HG03460 (cell line): ENCODE data around the gene C5orf58.
A peak's percentile ranks its signal among the peaks of the same experiment; 100 is the strongest.

ENCODE experiments used
- ATAC-seq: cut with Tn5 transposase; IDR thresholded peaks from one replicate; pipeline ENCODE4 v1.9.1; 2021; ENCODE audit not compliant: unreplicated experiment

The C5orf58 gene

DNA sequence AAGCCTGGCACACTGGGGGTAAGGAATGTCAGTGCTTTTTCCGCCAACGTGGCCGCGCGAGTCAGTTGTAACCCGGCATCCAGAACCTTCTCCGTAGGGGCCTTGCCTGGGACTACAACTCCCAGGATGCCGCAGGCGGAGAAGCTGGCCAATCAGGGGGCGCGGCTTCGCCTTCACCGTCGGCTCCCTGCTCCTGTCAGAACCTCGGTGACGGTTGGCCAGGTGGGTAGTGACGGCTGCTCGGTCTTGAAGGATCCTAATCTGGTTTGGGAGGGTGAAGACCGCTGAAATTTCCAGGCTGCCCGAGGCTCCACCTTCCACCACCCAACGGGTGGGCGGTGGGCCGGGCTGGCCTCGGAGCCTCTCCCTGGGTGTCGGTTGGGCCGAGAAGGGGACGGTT is at the start of gene C5orf58:
Gene C5orf58 (plus strand): TSS at position 200 of the 400 bp plus-strand sequence. CDS start 1,992 bp downstream, outside the sequence.
- no peak for ATAC-seq

DNA sequence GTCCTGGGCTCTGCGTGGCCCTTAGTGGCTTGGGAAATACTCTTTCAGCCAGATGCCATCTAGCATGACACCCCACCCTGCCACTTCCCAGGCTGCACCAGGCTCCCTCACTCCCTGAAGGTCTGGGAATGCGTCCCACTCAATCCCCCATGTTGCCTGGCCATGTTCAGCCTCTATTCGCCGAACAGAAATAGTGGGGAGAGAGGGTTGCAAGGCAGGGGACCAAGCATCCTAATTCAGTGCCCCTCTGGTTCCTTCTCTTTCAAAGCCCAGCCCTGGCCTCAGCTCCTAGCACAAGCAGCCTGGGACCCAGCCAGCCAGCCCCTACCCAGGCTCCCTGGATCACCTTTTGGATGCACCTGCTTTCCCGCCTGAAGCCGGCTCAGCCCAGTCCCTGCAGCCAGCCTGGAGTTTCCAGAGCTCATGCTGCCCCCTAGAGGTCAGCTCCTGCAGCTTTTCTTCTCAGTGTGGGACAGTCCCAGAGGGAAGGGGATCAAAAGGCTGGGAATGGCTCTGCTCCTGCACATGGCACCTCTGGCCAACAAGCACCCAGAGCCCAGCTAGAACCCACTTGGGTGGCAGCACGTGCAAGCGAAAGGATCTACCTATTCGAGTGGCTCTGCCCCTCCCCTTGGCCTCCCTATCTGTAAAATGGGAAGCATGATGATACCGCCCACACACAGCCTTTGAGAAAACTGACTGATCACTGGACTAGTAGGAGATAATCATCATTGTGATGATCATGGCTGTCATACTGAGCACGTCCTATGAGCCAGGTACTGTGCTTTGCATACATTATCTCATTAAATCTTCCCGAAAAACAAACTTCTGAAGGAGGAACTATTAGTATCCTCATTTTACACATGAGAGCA is 48.7 kb upstream of the C5orf58 start:
- ATAC-seq = peak; percentile 67

DNA sequence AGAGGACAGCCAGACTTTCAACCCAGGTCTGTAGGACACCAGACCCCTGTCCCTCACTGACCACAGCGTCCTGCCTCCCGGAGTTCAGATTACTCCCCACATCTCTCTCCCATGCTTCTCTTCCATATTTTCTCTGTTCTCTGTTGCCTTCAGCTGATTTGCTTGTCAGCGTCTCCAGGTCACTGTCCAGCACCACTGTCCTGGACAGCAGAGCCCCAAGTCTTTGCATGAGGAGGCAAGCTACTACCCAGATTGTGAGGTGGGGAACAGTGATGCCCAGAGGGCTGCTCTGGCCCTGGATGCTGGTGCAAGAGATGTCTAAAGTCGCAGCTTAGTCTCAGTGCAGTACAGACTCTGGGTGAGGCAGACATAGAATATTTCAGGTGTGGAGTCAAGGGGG is 48.0 kb upstream of the C5orf58 start:
- ATAC-seq = no peak

DNA sequence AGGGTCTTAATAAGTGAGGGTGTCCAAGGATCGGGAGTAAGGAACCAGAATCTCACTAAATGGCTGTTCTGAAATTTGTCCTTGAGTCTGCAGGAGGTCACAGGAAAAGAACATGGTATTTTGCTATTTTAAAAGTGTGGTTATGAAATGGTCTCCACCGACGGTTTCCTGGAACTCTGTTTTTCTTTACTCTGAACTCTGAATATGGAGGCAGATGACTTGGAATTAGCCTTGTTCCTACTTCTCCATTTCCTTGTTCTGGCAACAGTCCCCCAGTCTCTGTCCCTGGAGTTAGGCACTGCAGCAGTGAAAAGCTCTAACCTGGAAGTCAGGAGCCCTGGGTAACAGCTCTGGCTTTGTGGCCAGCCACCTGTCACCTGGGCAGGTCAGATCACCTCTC is 46.6 kb upstream of the C5orf58 start:
- no peak for ATAC-seq

DNA sequence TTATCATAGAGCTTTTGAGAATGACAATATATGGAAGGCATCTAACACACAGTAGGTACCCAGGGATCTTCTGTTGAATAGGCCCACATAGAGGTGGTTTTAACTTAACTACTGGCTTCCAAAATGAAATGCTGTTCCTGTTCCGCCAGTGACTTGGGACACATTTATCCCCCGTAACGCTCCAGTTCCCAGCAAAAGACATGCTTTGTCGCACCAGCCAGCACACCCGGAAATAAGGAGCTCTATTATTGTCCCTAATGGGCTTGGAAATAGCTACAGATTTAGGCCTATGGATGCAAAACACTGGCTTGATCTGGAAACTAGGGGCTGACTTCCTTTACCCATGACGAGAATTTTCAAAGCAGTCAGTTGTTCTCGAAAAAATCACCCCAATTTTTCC is 45.9 kb upstream of the C5orf58 start:
- ATAC-seq = no peak

DNA sequence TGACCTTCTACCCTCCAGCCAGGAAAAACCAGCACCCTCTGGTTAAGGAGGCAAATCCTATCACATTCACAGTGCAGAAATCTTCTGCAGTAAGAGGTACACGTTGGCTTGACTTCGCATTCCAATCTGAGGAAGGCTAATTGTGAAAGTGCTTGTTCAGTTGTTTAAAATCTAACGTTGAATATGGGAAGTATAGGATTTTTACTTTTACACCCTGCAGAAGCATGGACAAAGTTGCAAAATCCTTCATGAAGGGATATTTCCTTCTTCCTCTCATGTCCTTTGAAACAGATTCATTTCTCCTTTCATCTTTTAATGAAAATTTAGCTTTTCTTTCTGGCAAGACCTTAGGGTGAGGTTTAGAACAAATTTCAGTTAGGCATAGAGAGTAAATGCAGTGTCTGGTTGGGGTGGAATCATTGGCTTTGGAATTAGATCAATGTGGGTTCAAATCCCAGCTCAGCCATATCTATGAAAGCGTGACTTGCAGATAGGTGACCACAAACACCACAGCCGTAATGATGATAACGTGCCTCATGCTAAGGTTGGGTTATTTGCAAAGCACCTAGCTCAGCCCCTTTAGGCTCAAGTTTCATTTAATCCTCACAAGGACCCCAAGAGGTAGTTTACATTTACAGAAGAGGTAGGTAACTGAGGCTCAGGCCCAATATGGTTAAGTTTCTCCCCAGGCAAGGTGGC is 42.2 kb upstream of the C5orf58 start:
- no peak for ATAC-seq

DNA sequence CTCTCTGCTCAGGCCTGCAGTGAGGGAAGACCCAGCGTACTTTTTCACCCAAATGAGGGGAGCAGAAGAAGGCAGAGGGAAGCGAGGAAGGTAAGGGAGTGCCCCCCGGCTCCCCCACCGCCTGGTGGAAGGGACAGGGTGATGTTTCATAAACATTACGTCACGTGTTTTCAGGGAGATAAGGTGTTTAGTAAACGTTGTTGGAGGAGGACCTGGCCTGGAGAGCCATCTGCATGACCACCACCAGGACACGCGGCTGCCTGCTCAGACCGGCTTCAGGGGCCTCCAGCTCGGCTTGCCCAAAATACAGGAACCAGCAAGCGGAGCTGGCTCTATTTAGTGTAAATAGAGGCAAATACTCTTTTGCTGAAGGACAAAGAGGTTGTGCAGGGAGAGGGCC is 40.0 kb upstream of the C5orf58 start:
- no peak for ATAC-seq

GRCh38 chr5:170195961-170196360 is 36.8 kb upstream of the C5orf58 start:
- ATAC-seq = no peak

DNA sequence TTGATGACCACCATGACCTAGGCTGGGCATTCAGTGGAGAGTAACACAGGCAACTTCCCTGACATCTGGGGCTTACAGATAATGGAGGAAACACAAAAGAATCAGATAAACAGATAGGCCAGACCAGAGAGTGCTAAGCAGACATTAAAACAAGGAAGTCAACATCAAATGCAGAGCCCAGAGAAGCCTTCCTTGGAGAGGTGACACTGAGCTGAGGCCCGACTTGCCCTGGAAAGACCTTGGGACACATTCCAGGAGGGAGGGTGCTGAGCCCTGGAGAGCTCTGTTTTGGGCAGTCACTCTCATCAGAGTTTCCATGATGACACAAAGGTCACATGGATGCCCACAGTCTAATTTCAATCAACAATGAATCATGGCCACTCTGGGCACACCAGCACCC is 31.9 kb upstream of the C5orf58 start:
- no peak for ATAC-seq

DNA sequence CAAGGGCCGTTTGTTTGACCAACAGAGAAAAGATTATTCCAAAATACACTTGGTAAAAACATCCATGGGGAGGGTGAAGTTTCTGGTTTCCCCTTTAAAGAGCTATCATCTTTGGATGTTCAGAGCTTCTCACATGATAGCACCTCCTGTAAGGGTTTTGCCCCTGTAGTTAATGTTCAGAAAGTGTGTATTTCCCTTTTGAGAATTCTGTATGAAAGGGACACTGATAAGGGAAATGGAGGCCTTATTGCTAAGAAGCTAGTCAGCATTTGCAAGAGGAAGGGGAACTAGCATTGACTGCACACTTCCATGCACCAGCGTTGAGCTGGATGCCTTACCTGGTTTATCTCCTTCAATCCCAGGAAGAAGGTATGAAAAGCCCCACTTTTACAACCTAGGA is 31.5 kb upstream of the C5orf58 start:
- ATAC-seq = no peak

DNA sequence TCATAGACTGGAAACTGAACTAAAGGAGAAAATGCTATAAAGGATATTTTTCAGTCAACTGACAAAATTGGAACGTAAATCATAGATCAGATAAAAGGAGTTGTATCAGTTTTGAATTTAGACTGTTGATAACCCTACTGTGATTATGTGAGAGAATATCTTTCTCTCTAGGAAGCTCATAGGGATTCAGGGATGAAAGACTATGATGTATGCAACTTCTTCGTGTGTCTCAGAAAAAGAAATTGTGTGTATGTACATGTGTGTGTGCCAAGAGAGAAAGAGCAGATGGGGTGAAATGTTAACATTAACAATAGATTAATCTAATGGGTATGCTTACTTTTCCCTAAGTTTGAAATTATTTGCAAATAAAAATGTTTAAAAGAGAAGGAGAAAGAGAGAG is 30.7 kb upstream of the C5orf58 start:
- no peak for ATAC-seq

DNA sequence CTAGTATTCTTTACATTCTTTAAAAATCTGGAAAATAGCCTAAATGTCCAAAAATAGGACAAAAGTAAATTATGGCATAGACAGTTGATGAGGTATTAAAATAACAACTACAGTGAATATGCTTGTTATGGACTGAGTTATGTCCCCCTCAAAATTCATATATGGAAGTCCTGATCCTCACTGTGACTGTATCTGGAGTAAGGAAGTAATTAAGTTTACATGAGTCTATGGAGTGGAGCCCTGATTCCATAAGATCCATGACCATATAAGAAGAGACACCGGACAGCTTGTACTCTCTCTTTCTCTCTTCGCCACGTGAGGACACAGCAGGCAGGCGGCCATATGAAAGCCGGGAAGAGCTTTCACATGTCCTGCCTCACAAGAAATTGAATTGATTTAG is 28.6 kb upstream of the C5orf58 start:
- no peak for ATAC-seq

DNA sequence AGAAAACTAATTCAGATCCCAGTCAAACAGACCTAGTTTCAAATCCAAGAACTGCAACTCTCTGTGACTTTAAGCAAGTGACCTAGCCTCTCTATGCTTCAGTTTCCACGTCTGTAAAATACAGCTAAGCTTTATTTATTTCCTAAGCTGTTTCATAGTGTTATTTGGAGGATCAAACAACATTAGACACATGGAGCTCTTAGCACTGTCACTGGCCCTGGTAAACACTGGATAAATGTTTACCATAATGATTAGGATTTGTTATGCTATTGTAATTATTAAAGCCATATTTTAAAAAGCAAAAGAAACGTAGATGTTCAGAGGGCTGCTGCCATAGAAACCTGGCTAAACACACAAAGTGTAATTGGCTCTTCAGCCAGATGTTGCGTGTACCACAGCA is 26.6 kb upstream of the C5orf58 start:
- ATAC-seq = no peak

DNA sequence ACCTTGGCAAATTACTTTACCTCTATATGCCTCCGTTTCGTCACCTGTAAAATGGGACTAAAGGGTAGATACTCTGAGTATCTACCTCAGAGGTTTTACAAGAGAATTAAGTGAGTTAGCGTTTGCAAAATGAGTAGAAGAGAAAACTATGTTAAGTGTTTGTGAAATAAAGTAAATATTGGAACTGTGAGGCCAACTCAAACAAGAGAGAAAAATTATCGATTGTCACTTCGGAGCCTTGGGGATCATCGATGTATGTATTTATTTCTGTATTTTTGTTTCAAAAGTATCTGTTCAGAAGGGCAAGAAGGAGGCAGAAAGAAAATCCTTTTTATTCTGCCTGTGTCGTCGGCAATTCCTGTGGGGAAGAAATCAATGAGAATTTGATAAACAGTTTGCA is 25.8 kb upstream of the C5orf58 start:
- ATAC-seq = no peak

- ATAC-seq = no peak
Observed at GRCh38 chr5:170211575-170212334, 21.0 kb upstream of the C5orf58 start.

- ATAC-seq = no peak
Observed at GRCh38 chr5:170216257-170216864, 16.4 kb upstream of the C5orf58 start.

DNA sequence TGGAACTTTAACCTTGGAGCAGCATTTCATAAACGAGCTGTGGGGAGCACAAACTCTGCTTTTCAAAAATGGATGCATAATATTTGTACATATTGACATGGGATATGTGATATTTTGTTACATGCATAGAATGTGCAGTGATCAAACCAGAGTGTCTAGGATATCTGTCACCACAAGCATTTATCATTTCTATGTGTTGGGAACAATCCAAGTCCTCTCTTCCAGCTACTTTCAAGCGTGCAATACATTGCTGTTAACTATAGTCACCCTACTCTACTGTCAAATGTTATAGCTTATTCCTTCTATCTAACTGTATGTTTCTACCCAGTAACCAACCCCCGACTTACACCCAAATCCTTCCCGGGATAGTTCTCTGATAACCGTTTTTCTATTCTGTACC is 15.0 kb upstream of the C5orf58 start:
- ATAC-seq = no peak

DNA sequence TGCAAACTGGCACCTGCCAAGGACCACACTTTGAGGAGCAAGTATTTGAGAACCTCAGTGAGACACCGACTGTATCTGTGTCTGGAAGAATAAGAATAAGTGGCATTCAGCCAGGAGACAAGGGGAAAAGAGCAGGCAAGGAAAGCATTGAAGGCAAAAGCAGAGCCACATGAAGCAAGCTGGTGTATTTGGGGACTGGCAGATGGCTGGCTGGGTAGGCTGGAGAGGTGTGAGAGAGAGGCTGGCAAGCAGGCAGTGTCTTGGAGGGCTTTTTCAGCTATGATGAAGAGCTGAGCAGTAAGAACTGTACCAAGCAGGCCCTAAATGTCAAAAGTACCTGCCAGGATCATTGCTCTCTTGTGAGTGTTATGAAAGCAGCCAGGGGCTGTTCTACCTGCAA is 14.1 kb upstream of the C5orf58 start:
- ATAC-seq = no peak

DNA sequence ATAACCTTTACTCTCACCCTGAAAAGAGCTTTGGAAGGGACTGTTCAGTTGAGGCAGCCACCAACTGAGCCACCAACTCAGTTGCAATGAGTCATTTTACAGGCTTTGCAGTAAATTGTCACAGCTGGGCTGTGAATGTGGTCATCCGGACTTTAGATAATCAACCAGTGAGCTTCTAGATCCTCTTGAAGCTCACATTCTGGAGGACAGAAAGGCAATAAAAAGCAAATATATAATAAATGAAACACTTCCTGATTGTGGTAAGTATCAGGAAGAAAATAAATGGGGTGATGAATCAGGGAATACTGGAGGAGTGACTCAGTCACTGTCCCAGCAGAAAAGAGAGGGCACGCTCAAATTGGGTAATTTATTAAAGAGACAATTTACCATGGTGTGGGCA is 13.2 kb upstream of the C5orf58 start:
- no peak for ATAC-seq

DNA sequence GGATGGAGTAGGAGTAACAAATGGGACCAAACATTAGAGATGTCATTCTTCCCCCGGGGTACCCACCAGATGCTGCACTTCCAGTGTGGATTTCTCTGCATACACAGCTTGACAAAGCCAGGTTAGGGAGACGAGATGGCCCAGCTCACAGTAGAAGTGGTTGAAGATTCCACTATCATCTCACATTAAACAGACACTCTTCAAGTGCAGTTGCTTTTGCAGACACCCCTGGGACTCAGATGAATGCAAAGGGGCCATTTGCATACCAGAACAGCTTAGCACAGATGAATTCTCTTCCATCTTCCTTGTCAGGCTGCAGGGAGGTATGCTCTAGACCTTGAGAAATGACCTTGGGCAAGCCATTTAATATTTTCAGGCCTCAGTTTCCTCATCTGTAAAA is 12.6 kb upstream of the C5orf58 start:
- no peak for ATAC-seq

DNA sequence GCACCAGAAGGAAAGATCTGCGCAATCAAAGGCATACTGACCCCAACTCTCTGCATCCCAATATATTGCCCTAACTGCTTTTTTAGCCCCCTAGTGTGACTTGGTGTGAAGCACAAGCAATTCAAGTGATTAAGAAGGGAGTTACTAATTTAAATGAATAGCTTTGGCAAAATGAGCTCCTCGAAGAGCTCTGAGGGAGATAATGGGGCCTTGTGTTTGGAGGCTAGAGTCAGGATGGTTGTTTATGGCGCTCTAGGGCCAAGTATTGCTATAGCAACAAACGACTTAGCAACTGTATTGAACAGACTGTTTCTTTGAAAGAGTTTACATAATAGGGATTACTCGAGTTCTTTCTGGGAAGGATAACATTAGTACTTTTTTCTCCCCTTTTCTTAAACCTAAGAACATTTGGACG is 11.5 kb upstream of the C5orf58 start:
- no peak for ATAC-seq
